HUDEP-2 (cell line): Measurements from ENCODE around the gene LRRIQ4.

Experiments used
- DNase-seq, 76 experiments: peaks; one replicate each; lab custom pipeline; 2025; ENCODE audit not compliant: unreplicated experiment in 76 of 76; lab: John Stamatoyannopoulos, UW

The LRRIQ4 gene

GRCh38 chr3:169848741-169849140 is 36.1 kb downstream of the LRRIQ4 start:
- no peak for DNase-seq

- DNase-seq, result no peak
These were observed 37.9 kb downstream of the LRRIQ4 start for GRCh38 chr3:169850618-169851017.

- DNase-seq, result no peak
These were observed 42.8 kb downstream of the LRRIQ4 start for GRCh38 chr3:169855514-169855913.

- DNase-seq, result no peak
These were observed 45.1 kb downstream of the LRRIQ4 start for GRCh38 chr3:169857811-169858210.

GRCh38 chr3:169861871-169862270 is 49.2 kb downstream of the LRRIQ4 start:
- DNase-seq, result no peak

- DNase-seq, result peak in 60 of 76 experiments; percentile 2 to 76 (median 46)
These were observed 50.8 kb downstream of the LRRIQ4 start for GRCh38 chr3:169863458-169863899.

DNA sequence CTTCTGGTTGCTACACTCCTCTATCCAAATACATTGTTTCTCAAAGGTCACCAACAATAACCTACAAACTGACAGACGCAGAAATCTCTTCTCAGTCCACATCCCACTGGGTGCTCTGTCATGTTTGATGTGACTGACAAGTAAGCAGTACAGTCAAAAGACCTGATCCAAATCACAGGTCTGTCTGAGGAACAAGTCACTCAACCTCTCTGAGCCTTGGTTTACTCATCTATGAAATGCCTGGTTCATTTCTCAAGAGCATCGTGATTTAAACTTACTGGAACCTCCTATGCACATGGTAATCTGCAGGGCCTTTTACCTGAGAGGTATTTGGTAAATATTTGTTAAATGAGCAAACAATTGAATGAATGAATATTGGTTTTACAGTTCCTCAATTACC is 51.6 kb downstream of the LRRIQ4 start:
- DNase-seq, result no peak

GRCh38 chr3:169865176-169865767 is 52.6 kb downstream of the LRRIQ4 start:
- no peak for DNase-seq

DNA sequence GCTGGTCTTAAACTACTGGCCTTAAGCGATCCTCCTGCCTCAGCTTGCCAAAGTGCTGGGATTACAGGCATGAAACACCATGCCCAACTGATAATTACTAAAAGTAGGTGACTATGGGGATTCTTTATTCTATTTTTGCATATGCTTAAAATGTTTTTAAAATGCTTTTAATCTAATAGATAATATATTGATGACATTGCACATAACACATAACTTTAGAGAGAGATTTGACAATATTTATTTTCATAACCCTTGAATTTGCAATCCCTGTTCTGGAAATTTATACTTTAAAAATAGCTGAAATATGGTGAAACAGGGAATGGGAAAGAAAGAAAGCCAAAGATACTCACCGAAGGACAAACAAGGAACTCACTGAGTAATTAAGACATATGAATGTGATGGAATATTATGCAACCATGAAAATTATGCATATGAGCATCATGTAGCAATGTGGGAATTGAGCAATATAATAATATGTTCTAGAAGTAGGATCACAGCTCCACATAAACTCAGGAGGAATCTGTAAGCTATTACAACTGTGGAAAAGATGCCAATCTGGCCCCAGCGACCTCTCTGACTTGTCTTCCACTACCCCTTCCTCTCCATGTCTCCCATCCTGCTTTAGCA is 55.0 kb downstream of the LRRIQ4 start:
- no peak for DNase-seq

- no peak for DNase-seq
These were observed 55.7 kb downstream of the LRRIQ4 start for GRCh38 chr3:169868369-169868768.

DNA sequence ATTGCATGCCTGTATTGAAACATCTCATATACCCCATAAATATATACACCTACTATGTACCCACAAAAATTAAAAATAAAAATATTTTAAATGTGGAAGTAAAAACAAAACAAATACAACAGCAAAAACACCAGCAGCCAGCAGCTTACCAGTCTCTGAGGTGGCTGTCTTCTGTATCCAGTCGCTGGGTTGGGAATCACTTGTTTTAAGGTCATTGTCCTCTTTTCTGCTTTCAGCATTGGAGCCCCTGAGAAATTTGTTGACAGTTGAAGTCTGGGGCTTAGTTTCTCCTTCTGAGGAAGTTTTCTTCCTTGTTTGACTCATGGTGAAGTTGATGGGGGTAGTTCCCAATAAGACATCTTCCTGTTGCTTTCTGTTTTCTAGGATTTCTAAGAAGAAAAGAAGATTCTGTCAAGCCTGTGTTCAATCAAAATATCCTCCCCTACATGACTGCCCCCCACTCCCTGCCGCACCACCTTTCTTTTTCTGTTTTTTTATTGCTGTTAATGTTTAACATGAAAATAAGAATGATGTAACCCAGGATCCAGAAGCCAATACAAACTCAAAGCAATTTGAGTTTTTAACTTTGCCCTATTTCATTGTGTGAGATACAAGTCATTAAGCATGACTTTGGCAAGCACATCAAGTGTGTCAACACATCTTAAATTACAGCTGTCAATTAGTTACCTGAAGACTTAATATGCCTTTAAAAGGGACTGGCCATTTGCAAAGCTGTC is 57.0 kb downstream of the LRRIQ4 start, which contains the start of gene LRRC31:
TSS of gene LRRC31 (minus strand) at position 452 of the 737 bp plus-strand sequence. CDS start at position 324, 128 bp downstream.
- DNase-seq, result no peak

GRCh38 chr3:169871129-169871886 is 58.6 kb downstream of the LRRIQ4 start:
- DNase-seq, result no peak

DNA sequence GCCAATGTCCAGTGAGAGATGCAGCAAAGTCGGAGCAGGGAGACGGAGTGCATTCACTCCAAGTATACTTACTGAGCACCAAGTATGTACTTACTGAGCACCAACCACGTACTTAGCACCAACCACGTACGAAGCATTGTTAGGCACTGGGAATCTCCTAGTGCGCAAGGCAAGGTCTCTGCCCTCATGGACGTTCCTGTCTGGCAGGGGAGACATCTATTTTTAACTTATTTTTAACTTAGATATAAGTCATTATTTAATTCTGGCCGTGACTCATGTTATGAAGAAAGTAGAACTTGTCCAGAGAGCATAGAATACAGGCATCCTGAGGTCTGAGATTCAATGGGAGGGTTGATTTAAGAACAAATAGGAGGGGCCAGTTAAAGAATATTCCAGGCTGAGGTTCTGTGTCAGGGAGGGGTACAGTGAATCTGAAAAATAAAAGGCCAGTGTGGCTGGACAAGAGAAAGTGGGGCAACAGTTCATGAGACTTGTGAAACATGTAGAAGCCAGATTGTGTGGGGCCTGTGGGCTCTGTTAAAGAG is 66.4 kb downstream of the LRRIQ4 start:
- no peak for DNase-seq

DNA sequence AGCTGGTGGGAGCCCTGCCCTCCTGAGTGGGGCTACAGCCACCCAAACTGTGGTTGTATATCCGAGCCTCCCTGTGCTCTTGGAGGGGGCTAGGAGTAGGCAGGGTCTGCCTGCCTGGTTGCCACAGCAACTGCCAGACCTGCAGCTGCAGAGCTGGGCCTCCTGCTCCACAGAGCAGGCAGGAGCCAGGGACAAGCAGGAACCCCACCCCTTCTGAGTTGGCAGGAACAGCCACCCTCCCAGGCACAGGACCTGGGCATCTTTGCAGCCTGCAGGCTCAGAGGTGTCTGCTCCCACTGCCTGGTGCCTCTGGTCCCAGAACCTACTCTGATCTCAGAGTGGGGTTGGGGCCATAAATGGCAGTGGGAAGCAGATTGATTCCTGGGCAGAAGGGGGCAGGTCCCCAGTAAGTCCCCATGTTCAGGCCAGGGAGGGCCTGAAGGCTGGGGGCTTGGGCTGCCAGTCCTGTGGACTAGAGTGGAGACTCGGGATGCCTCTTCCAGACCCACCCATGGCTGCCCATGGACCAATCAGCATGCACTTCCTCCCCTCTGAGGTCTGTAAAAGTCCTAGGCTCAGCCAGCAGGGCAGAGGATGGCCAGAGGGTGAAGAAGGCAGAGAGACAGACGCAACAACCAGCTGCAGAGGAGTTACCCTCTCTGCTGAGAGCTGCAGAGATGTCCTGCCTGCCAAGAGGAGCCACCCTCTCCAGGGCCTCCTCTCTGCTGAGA is 67.3 kb downstream of the LRRIQ4 start:
- no peak for DNase-seq

- DNase-seq, result no peak
These were observed 68.0 kb downstream of the LRRIQ4 start for GRCh38 chr3:169880576-169881250.

DNA sequence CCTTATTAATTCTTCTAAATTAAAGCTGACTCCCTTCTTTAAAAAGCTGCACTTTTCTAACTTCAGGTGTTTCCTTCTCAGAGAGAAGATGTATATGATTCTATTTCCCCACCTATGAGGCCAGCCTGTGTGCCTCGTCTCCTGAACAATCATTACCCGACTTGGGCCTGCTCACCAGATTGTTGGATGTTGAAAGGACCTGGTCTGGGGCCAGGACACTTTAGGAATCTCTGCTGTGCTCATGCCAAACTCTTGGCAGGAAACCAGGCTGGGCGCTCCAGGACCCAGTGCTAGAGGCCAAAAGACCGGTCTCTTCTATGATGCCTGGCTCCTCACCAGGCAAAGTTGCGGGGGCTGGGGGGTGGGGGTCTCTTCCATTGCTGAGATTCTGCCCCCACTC is 74.0 kb downstream of the LRRIQ4 start:
- no peak for DNase-seq
